ENCODE measurements around the gene ST8SIA4.
"Not testable (repeated sequence)": the region's sequence is repeated elsewhere in the genome, so short reads cannot be mapped to it uniquely, and the experiment has no call there.

ST8SIA4 gene

DNA sequence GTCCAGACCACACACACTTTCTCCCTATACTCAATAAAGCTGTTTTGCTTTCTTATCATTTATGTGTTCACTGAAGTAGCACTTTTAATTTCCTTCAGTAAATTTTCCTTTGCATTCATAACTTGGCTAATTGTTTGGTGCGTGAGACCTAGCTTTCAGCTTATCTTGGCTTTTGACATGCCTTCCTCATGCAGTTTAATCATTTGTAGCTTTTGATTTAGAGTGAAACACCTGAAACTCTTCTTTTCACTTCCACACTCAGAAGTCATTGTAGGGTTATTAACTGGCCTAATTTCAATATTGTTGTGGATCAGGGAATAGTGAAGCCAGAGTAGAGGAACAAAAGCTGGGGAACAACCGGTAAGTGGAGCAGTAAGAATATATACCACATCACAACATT is 114.7 kb downstream of the ST8SIA4 start:
- H3K4me3 ChIP-seq (ENCODE audit: low read depth, low read length), result no peak overlapping the region
- DNase-seq (ENCODE audit: low read depth), result no peak

DNA sequence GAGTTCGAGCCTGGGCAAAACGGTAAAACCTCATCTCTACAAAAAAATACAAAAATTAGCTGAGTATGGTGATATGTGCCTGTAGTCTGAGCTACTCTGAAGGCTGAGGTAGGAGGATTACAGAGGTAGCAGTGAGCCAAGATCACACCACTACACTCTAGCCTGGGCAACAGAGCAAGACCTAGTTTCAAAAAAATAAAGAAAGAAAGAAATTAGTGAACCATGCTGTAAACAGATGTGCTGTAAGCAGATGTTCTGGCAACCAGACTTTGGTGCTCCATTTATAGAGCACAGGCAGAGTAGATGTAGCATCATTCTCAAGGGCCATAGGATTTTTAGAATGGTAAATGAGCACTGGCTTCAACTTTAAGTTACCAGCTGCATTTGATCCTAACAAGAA is 115.4 kb downstream of the ST8SIA4 start:
- no peak for DNase-seq (ENCODE audit: low read depth)
- TF ChIP-seq, protein P1, sequence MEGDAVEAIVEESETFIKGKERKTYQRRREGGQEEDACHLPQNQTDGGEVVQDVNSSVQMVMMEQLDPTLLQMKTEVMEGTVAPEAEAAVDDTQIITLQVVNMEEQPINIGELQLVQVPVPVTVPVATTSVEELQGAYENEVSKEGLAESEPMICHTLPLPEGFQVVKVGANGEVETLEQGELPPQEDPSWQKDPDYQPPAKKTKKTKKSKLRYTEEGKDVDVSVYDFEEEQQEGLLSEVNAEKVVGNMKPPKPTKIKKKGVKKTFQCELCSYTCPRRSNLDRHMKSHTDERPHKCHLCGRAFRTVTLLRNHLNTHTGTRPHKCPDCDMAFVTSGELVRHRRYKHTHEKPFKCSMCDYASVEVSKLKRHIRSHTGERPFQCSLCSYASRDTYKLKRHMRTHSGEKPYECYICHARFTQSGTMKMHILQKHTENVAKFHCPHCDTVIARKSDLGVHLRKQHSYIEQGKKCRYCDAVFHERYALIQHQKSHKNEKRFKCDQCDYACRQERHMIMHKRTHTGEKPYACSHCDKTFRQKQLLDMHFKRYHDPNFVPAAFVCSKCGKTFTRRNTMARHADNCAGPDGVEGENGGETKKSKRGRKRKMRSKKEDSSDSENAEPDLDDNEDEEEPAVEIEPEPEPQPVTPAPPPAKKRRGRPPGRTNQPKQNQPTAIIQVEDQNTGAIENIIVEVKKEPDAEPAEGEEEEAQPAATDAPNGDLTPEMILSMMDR (IDR thresholded peaks at IDR 0.05; ENCODE audit: low read depth, low read length), result no peak
- TF ChIP-seq POLR2A (IDR thresholded peaks at IDR 0.05; ENCODE audit: extremely low read depth, insufficient read length) (no peak), MYC (IDR thresholded peaks at IDR 0.05; ENCODE audit: low read depth, low read length) (no peak)
- TF ChIP-seq, protein P2, sequence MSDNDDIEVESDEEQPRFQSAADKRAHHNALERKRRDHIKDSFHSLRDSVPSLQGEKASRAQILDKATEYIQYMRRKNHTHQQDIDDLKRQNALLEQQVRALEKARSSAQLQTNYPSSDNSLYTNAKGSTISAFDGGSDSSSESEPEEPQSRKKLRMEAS (IDR thresholded peaks at IDR 0.05; ENCODE audit: low read depth, low read length), result no peak
- H3K4me3 ChIP-seq (ENCODE audit: low read depth, low read length), result no peak overlapping the region

More for the DNA sequence above, 114.7 kb downstream of the ST8SIA4 start:
- TF ChIP-seq POLR2A (IDR thresholded peaks at IDR 0.05; ENCODE audit: extremely low read depth, insufficient read length) (no peak), MYC (IDR thresholded peaks at IDR 0.05; ENCODE audit: low read depth, low read length) (no peak)
- TF ChIP-seq, protein P2 (IDR thresholded peaks at IDR 0.05; ENCODE audit: low read depth, low read length), result no peak
- TF ChIP-seq, protein P1 (IDR thresholded peaks at IDR 0.05; ENCODE audit: low read depth, low read length), result no peak

DNA sequence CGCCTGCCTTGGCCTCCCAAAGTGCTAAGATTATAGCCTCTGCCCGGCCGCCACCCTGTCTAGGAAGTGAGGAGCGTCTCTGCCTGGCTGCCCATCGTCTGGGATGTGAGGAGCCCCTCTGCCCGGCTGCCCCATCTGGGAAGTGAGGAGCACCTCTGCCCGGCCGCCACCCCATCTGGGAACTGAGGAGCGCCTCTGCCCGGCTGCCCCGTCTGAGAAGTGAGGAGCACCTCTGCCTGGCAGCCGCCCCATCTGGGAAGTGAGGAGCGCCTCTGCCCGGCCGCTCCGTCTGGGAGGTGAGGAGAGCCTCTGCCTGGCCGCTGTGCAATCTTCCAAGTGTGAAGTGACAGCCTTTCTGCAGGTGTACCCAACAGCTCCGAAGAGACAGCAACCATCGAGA is 117.5 kb downstream of the ST8SIA4 start:
- not testable (repeated sequence) for H3K4me3 ChIP-seq (ENCODE audit: low read depth, low read length)

DNA sequence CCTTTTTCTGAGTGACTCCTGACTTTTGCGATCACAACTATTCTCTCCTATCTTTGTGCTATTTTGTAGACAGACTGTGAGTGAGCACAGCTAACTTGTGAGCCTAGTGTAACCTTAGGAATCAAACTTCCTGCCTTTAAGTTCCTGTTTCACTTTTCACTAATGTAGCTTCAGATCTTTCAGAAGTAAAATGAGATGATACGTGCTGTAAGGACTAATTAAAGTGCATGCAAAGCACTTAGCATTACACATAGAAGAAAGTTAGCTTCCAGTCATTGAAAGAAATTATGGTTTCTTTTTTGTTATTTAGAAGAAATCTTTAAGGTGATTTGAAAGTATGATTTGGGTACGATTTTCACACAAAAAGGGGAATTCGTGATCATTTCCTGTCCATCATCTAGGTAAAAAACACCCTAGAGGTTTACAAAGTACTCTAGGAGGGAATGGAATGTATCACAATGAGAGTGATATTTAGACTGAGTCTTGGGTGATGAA is 122.7 kb downstream of the ST8SIA4 start:
- peak; percentile 70 for DNase-seq (ENCODE audit: low read depth)
- peak overlapping the region; percentile 44 for H3K4me3 ChIP-seq (ENCODE audit: low read depth, low read length)
- TF ChIP-seq, protein P1 (IDR thresholded peaks at IDR 0.05; ENCODE audit: low read depth, low read length), result no peak
- TF ChIP-seq MYC (IDR thresholded peaks at IDR 0.05; ENCODE audit: low read depth, low read length) (no peak), POLR2A (IDR thresholded peaks at IDR 0.05; ENCODE audit: extremely low read depth, insufficient read length) (no peak)
- TF ChIP-seq, protein P2 (IDR thresholded peaks at IDR 0.05; ENCODE audit: low read depth, low read length), result no peak

More for the DNA sequence above, 117.5 kb downstream of the ST8SIA4 start:
- not testable (repeated sequence) for DNase-seq (ENCODE audit: low read depth)

DNA sequence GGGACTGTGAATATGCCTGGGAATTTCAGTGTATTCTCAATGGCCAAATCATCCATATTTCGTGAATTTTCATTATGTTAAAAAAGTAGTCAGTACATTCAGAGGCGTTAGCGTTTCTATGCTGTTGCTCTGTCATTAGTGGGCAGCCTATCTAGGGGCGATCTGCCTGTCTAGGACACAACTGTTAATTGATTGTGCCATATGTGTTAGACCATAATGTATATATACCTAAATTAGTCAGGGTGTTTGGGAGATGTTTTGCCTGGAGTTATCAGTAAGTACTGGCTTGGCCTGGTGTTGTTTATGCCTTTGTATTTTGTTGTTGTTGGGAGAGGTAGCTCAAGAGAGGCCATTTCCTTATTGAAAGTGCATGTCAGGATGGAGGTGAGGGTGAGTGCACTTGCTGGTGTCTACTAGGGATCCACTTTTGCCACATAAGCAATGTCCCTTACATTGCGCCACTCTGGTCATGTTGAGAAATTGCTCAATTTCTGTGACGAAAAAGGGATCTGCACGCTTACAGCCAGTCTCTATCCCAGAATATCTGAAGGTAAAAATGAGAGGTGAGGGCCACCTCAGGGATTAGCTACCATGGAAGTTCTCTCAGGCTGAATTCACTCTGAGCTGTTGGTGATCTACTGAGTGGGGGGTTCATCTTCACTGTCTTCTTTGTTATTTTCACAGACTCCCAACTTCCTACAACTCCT is 123.3 kb downstream of the ST8SIA4 start:
- H3K4me3 ChIP-seq (ENCODE audit: low read depth, low read length), result peak overlapping the region; percentile 44
- TF ChIP-seq POLR2A (IDR thresholded peaks at IDR 0.05; ENCODE audit: extremely low read depth, insufficient read length) (no peak), MYC (IDR thresholded peaks at IDR 0.05; ENCODE audit: low read depth, low read length) (0 out of 2 replicates have a peak, but pooled peaks have one; percentile 9)
- TF ChIP-seq, protein P1 (IDR thresholded peaks at IDR 0.05; ENCODE audit: low read depth, low read length), result no peak
- TF ChIP-seq, protein P2 (IDR thresholded peaks at IDR 0.05; ENCODE audit: low read depth, low read length), result no peak; the same call in 1 of the 2 replicates
- DNase-seq (ENCODE audit: low read depth), result peak; percentile 90

DNA sequence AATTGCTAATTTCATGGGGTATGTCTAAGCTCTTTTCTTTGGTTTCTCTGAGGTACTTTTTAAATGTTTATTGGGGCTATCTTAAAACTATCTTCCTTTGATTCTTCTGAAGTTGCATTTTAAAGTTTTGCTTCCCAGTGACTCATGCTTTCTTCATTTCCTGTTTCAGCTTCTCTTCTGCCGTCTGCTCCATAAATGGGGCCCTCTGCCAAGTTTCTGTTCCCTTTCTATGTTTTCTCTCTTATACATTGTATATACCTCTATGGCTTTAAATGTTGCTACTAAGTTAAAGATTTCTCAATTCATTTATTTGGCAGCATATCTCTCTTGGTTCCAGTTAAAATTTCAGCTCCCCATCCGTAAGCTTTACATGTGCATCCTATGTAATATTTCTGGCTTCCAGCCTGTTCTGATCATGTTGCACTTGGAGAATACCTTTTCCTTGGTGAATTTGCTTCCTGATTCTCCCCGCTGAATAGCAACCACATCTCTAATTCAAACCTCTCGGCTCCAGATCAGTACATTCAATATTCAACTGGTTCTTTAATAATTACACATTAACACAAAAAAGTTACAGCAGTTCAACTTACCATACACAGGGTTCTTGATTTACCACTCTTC is 125.3 kb downstream of the ST8SIA4 start:
- peak; percentile 90 for DNase-seq (ENCODE audit: low read depth)
- peak overlapping the region; percentile 42 for H3K4me3 ChIP-seq (ENCODE audit: low read depth, low read length)

More for the DNA sequence above, 125.3 kb downstream of the ST8SIA4 start:
- TF ChIP-seq, protein P1 (IDR thresholded peaks at IDR 0.05; ENCODE audit: low read depth, low read length), result no peak
- TF ChIP-seq POLR2A (IDR thresholded peaks at IDR 0.05; ENCODE audit: extremely low read depth, insufficient read length) (no peak), MYC (IDR thresholded peaks at IDR 0.05; ENCODE audit: low read depth, low read length) (peak; percentile 48)
- TF ChIP-seq, protein P2 (IDR thresholded peaks at IDR 0.05; ENCODE audit: low read depth, low read length), result 0 out of 2 replicates have a peak, but pooled peaks have one; percentile 14
